Fibroblast of the aortic adventitia (primary cell): Measurements from ENCODE around the gene MS4A14. TPM values are rescaled to one million over a fixed set of nuclear protein-coding genes. Genes with fewer than 3 reads are reported as not detected.

Experiments used
- DNase-seq: peaks from one replicate; pipeline ENCODE4 v3.0.0-alpha.2; 2010; ENCODE audit warnings: low read depth
- H3K4me3 ChIP-seq: 2 replicates; pipeline ENCODE4 v1.5.1; 2011; ENCODE audit warnings: low read depth, mild to moderate bottlenecking, control low read depth, low read length, moderate library complexity
- total RNA-seq: library from RNA; depleted of rRNA; stranded (reverse); fragments of >200 nt; gene quantifications from 2 replicates; pipeline ENCODE4 v1.2.3, GENCODE V29; 2012; ENCODE audit warnings: low replicate concordance
- TF ChIP-seq, protein P1 (sequence below): IDR thresholded peaks from 2 replicates; pipeline ENCODE4 v1.5.1; 2011; ENCODE audit warnings: mild to moderate bottlenecking, low read length, control low read depth, inconsistent platforms; ENCODE audit not compliant: insufficient read depth

The MS4A14 gene
- total RNA-seq, 1 donor: not detected

DNA sequence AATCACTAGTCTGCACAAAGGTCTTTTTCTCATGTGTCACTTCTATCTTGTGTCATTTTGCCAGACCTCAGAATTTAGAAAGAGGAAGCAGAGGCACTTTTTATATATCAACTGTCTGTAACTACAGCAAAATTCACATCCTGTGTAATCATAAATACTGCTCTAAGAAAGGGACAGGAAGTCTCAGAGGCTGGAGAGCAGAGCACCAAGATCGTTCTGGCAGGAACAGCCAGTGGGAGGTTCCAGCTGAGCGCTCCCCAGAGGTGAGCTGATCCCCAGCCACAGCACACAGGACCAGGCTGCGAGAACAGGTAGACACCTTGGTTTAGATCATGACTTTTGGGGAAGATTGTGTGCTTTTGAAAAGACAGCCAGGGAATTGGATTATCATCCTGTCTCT lies 17.9 kb upstream of the MS4A14 start, which contains the start of gene MS4A7:
MS4A7 (plus strand) TSS at position 179 of the 400 bp plus-strand sequence. CDS start 4,610 bp downstream, outside the sequence.
- no peak within 1 kb of the TSS for H3K4me3 ChIP-seq
- DNase-seq: no peak
- TF ChIP-seq, protein P1, sequence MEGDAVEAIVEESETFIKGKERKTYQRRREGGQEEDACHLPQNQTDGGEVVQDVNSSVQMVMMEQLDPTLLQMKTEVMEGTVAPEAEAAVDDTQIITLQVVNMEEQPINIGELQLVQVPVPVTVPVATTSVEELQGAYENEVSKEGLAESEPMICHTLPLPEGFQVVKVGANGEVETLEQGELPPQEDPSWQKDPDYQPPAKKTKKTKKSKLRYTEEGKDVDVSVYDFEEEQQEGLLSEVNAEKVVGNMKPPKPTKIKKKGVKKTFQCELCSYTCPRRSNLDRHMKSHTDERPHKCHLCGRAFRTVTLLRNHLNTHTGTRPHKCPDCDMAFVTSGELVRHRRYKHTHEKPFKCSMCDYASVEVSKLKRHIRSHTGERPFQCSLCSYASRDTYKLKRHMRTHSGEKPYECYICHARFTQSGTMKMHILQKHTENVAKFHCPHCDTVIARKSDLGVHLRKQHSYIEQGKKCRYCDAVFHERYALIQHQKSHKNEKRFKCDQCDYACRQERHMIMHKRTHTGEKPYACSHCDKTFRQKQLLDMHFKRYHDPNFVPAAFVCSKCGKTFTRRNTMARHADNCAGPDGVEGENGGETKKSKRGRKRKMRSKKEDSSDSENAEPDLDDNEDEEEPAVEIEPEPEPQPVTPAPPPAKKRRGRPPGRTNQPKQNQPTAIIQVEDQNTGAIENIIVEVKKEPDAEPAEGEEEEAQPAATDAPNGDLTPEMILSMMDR: no peak

DNA sequence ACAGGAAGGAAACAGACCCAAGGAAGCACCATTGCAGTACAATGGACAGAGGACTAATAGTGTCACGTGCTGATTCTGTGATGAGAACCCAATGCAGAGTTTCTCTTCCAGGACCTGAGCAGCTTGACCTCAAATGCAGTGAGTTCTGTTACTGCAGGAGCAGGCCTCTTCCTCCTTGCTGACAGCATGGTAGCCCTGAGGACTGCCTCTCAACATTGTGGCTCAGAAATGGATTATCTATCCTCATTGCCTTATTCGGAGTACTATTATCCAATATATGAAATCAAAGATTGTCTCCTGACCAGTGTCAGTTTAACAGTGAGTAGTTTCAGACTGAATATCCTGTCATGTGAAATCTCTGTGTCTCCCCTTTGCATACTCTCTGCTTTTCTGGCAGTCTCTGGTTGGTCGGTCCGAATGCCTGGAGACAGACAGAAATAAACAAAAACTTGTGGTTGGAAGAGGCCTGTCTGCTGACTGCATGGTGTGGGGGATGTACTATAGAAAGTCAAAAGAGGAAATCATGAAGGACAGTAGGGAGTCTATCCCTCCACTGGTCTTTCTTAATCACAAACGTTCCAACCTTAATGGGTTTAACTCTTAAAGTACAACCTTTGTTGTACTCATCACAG lies 6.9 kb upstream of the MS4A14 start:
- DNase-seq: no peak
- H3K4me3 ChIP-seq: no peak overlapping the region
- TF ChIP-seq, protein P1: no peak

DNA sequence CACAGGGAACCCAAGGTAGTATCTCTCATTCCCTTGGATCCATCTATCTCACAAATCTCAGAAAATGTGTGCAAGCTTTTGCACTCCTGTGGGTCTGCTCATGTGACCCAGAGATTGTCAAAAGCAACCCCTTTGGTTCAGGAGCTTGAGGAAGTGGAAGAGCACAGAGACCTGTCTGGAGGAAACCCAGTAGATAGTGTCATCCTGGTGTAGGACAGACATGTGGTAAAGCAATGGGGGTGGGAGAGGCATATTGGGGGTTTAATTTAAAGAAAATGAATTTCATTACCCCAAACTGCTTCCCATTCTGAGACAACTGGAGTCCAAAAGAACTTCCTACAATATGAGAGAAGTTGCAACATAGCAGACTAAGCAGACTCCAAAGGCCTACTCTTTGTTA lies 5.8 kb upstream of the MS4A14 start:
- no peak for DNase-seq
- TF ChIP-seq, protein P1: no peak
- no peak overlapping the region for H3K4me3 ChIP-seq

DNA sequence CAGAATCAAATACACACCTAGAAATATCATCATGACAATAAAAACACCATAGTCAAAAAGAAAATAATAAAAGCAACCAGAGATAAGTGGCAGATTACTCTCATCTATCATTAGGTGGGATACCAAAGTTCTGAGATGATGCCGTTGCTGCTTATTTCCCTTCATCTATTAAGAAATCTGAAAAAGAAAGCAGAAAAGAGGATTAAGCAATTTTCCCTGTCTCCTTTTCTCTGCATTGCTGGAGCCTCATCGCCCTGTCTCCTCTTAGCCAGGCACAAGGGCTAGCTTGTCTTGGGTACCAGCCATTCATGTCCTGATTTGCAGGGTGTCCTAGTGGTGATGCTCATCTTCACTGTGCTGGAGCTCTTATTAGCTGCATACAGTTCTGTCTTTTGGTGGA lies 3.9 kb upstream of the MS4A14 start:
- H3K4me3 ChIP-seq: no peak overlapping the region
- DNase-seq: no peak
- TF ChIP-seq, protein P1: no peak

DNA sequence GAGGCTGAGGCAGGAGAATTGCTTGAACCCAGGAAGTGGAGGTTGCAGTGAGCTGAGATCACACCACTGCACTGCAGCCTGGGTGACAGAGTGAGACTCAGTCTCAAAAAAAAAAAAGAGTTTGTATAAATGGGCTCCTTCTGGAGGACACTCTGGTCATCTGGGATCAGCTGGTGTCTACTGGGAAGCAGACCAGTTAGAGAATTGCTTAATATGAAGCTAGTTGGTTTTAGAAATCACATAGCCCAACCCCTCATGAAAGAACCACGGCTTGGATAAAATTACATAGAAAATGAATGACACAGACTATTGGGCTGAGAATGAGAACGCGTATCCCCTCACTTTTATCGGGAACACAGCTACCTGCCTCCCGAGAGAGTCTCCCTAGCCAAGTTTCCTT lies 3.2 kb upstream of the MS4A14 start:
- TF ChIP-seq, protein P1: no peak
- no peak for DNase-seq
- H3K4me3 ChIP-seq: no peak overlapping the region

DNA sequence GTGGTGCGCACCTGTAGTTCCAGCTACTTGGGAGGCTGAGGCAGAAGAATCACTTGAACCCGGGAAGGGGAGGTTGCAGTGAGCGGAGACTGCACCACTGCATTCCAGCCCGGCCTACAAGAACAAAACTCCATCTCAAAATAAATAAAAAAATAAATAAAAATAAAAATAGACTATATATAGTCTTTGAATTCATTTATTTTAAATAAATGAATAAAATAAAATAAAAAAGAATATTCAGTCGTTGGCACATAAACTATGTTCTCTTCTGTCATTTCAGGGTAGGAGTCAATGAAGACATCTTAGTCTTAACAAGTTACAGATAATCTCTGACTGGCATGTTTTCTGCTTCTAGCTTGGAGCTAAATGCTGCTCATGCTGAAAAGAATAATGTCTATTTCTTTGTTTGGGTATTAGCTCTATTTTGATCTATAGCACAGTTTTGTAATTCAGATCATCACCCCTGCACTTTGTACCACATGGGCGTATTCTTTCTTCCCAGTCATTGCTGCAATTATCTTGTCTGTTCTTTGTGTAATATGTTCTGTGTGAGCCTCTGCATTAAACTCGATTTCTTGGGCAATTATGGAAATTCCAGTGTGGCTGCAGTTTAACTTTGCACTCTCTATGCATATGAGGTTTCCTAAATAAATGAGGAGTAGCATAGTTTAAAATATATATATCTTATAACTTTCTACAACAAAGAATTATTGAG lies 1.4 kb upstream of the MS4A14 start:
- no peak for DNase-seq
- TF ChIP-seq, protein P1: no peak
- H3K4me3 ChIP-seq: no peak overlapping the region
